HG03095 (cell line): ENCODE results near the gene NUMB.

Source experiments
- ATAC-seq: cut with Tn5 transposase; IDR thresholded peaks from one replicate; pipeline ENCODE4 v1.9.1; 2021; ENCODE audit warnings: moderate library complexity; ENCODE audit not compliant: unreplicated experiment

NUMB gene

GRCh38 chr14:73262427-73263183 lies 195.7 kb downstream of the NUMB start:
- no peak for ATAC-seq

GRCh38 chr14:73261520-73262426 lies 196.6 kb downstream of the NUMB start:
- ATAC-seq = no peak

GRCh38 chr14:73261075-73261474 lies 197.3 kb downstream of the NUMB start:
- ATAC-seq = no peak

GRCh38 chr14:73260574-73260973 lies 197.8 kb downstream of the NUMB start:
- ATAC-seq = no peak

- ATAC-seq = no peak
Measured at GRCh38 chr14:73259837-73260236, 198.5 kb downstream of the NUMB start.

- no peak for ATAC-seq
Measured at GRCh38 chr14:73258845-73259611, 199.3 kb downstream of the NUMB start.

GRCh38 chr14:73258076-73258475 lies 200.3 kb downstream of the NUMB start:
- ATAC-seq = no peak

- ATAC-seq = no peak
Measured at GRCh38 chr14:73255693-73256225, 202.6 kb downstream of the NUMB start.

GRCh38 chr14:73255005-73255400 lies 203.3 kb downstream of the NUMB start:
- ATAC-seq = no peak

- no peak for ATAC-seq
Measured at GRCh38 chr14:73254247-73255004, 203.9 kb downstream of the NUMB start.

- ATAC-seq = no peak
Measured at GRCh38 chr14:73253721-73254120, 204.6 kb downstream of the NUMB start.

GRCh38 chr14:73253323-73253610 lies 205.1 kb downstream of the NUMB start:
- ATAC-seq = no peak

- no peak for ATAC-seq
Measured at GRCh38 chr14:73252491-73253322, 205.6 kb downstream of the NUMB start.

GRCh38 chr14:73251516-73252215 lies 206.7 kb downstream of the NUMB start:
- no peak for ATAC-seq

GRCh38 chr14:73250781-73251500 lies 207.4 kb downstream of the NUMB start:
- no peak for ATAC-seq

GRCh38 chr14:73250317-73250713 lies 208.0 kb downstream of the NUMB start:
- ATAC-seq = no peak

GRCh38 chr14:73249564-73250316 lies 208.6 kb downstream of the NUMB start:
- ATAC-seq = no peak

GRCh38 chr14:73249108-73249507 lies 209.2 kb downstream of the NUMB start:
- no peak for ATAC-seq
